Cerebellar cortex (tissue), 1 donor: ENCODE measurements around the gene SZT2.
A peak's percentile ranks its signal among the peaks of the same experiment; 100 is the strongest.

Source experiments
- DNase-seq: peaks from one replicate; pipeline ENCODE4 v3.0.0-alpha.2; 2015; ENCODE audit warnings: low spot score

The SZT2 gene

GRCh38 chr1:43389326-43390313, at the start of gene SZT2, which contains the start of gene MED8:
Gene SZT2 (plus strand): TSS chr1:43389899. CDS start chr1:43389969, 70 bp downstream.
Gene MED8 (minus strand): TSS chr1:43389800. CDS start chr1:43389764, 36 bp downstream.
- peak; percentile 97 for DNase-seq

GRCh38 chr1:43340559-43340958, 49.1 kb upstream of the SZT2 start:
- DNase-seq, result no peak

- DNase-seq, result no peak
Measured at GRCh38 chr1:43344267-43344850, 45.3 kb upstream of the SZT2 start.

DNA sequence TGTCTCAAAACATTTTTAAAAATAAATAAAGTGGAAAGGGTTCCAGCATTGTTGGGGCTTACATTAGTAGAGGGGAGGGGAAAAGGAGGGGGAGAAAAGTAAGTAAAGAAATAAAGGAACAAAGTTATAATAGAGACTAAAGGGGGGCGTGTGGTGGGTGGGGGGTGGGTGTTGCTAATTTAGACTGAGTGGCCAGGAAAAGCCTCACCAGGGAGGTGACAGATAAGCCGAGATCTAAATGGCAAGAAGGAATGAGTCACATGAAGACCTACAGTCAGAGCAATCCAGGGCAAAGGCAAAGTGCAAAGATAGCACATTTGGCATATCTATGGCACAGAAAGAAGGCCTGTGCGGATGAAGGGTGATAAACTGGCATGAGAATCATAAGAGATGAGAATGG, 44.6 kb upstream of the SZT2 start:
- no peak for DNase-seq

DNA sequence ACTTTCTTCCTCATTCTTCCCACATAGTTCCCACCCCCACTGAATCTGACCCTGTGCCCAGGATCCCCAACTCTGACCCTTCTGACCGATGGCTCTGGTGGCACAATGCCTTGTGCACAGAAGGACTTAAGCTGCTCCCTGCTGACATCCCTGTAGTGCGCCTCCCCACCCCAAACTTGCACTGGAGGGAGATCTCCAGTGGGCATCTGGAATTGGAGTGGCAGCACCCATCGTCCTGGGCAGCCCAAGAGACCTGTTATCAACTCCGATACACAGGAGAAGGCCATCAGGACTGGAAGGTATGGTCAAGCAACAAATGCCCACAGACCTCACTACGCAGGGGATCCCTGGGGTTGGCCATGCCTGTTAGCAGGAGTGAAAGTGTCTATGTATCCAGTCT, 43.1 kb upstream of the SZT2 start:
- DNase-seq, result no peak

DNA sequence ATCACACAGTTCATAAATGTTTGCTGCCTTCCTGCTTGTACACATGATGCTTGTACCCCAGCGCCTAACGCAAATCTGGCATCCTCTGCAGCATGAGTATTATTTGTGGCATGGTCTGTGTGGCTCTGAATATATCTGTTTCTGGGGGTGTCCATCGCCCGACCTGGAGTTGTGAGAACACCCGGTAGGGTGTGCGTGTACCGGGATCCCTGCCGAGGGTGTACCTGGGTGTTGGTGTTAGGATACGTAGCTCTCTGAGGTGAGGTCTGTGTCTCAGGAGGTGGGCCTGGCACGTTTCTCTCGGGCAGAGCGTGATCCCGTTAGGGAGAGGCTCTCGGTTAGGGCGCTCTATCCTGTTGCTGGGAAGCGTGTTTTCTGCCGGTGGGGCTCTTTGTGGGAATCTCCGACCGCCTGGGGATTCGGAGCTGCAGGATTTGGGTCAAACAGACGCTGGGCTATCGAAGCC, 41.3 kb upstream of the SZT2 start:
- DNase-seq, result peak; percentile 44

GRCh38 chr1:43348809-43349593, 40.7 kb upstream of the SZT2 start:
- peak; percentile 77 for DNase-seq

GRCh38 chr1:43349594-43350306, 39.9 kb upstream of the SZT2 start:
- peak; percentile 40 for DNase-seq

DNA sequence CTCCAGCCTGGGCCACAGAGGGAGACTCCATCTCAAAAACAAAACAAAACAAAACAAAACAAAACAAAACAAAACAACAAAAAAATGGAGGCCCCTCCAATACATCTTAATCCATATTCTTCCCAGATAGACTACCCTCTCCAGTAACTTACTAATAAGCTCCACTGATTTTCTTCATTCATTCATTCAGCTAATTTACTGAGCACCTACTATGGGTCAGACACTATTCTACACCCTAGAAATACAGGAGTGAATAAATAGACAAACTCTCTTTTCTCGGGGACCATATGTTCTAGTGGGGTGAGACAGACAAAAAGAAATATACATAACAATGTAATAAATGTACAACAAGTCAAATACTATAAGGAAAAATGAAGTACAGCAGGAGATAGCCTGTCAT, 38.7 kb upstream of the SZT2 start:
- no peak for DNase-seq

GRCh38 chr1:43351421-43352350, 38.0 kb upstream of the SZT2 start:
- no peak for DNase-seq

DNA sequence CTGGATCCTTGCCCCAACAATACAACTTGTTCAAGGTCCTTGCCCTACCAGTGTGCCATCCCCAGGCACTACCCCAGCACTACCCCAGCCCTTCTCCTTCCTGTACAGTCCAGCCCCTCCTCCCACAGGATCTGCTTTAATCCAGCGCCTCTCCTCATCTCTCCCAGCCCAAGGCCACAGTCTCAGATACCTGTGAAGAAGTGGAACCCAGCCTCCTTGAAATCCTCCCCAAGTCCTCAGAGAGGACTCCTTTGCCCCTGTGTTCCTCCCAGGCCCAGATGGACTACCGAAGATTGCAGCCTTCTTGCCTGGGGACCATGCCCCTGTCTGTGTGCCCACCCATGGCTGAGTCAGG, 37.4 kb upstream of the SZT2 start:
- DNase-seq, result no peak

GRCh38 chr1:43352881-43353280, 36.8 kb upstream of the SZT2 start:
- DNase-seq, result no peak

- DNase-seq, result no peak
Measured at GRCh38 chr1:43354471-43354870, 35.2 kb upstream of the SZT2 start.

DNA sequence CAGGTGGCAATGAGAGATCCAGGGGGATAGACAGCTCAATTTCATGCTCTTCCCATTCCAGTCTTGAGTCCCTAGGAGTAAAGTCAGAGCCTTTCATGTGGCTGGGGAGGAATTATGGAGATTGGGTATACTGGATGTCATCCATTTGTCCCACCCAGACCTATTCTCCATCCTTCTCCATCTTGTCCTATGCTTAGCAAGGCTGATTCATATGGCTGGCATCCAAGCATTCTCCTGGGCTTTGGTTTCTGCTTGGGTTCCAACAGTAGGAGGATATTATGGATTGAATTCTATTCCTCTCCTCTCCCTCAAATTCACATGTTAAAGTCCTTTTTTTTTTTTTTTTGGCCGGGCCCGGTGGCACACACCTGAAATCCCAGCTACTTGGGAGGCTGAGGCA, 34.8 kb upstream of the SZT2 start:
- DNase-seq, result no peak

GRCh38 chr1:43357251-43357650, 32.4 kb upstream of the SZT2 start:
- no peak for DNase-seq

- peak; percentile 48 for DNase-seq
Measured at GRCh38 chr1:43358121-43358745, 31.5 kb upstream of the SZT2 start.

- peak; percentile 98 for DNase-seq
Measured at GRCh38 chr1:43358746-43359693, 30.7 kb upstream of the SZT2 start, which contains the start of gene CDC20. Gene CDC20 (plus strand): TSS chr1:43358981. CDS start chr1:43359216, 235 bp downstream.

GRCh38 chr1:43359696-43360095, 30.0 kb upstream of the SZT2 start:
- DNase-seq, result no peak

- DNase-seq, result no peak
Measured at GRCh38 chr1:43360616-43361015, 29.1 kb upstream of the SZT2 start.
